Neural progenitor cell (in vitro differentiated cells): ENCODE results near the gene CDKL5. TPM values are rescaled to one million over a fixed set of nuclear protein-coding genes. Genes with fewer than 3 reads are reported as not detected.

Experiments
- DNase-seq: peaks from one replicate; pipeline ENCODE4 v3.0.0-alpha.2; 2016; ENCODE audit warnings: low spot score
- H2AFZ ChIP-seq: fragments of 200-600 bp; sonication (generic); replicated peaks from 2 replicates; pipeline ENCODE4 v1.6.1; 2016; ENCODE audit warnings: antibody characterized with exemption
- H3F3A ChIP-seq: fragments of 200-600 bp; sonication (generic); 2 replicates; pipeline ENCODE4 v1.6.1; 2016; ENCODE audit warnings: antibody characterized with exemption, low read depth
- H3K27ac ChIP-seq: fragments of 200-600 bp; sonication (generic); 2 replicates; pipeline ENCODE4 v1.5.1; 2016; ENCODE audit warnings: mild to moderate bottlenecking
- H3K27me3 ChIP-seq: fragments of 200-600 bp; sonication (generic); 2 replicates; pipeline ENCODE4 v1.6.1; 2016; ENCODE audit warnings: mild to moderate bottlenecking, moderate library complexity
- H3K36me3 ChIP-seq: fragments of 200-600 bp; sonication (generic); 2 replicates; pipeline ENCODE4 v1.5.1; 2016
- H3K4me1 ChIP-seq: fragments of 200-600 bp; sonication (generic); 2 replicates; pipeline ENCODE4 v1.6.1; 2016; ENCODE audit warnings: mixed run types
- H3K4me2 ChIP-seq: fragments of 200-600 bp; sonication (generic); 2 replicates; pipeline ENCODE4 v1.6.1; 2016
- H3K4me3 ChIP-seq: fragments of 200-600 bp; sonication (generic); 2 replicates; pipeline ENCODE4 v1.5.1; 2016
- H3K79me2 ChIP-seq: fragments of 200-600 bp; sonication (generic); 2 replicates; pipeline ENCODE4 v1.6.1; 2016; ENCODE audit warnings: low read depth
- H3K9ac ChIP-seq: fragments of 200-600 bp; sonication (generic); 2 replicates; pipeline ENCODE4 v1.6.1; 2016
- H3K9me3 ChIP-seq: fragments of 200-600 bp; sonication (generic); 2 replicates; pipeline ENCODE4 v1.5.1; 2016; ENCODE audit warnings: low read depth
- H4K20me1 ChIP-seq: fragments of 200-600 bp; sonication (generic); 2 replicates; pipeline ENCODE4 v1.6.1; 2016; ENCODE audit warnings: low read depth
- H3K27ac Mint-ChIP-seq: 3 replicates; pipeline ENCODE4 v1.8.0; 2021; ENCODE audit warnings: mixed read lengths
- H3K27me3 Mint-ChIP-seq: 2 replicates; pipeline ENCODE4 v1.8.0; 2022; ENCODE audit warnings: low read depth, mild to moderate bottlenecking, inconsistent platforms, moderate library complexity, mixed read lengths; ENCODE audit not compliant: insufficient read depth
- H3K36me3 Mint-ChIP-seq: 3 replicates; pipeline ENCODE4 v1.8.0; 2021; ENCODE audit warnings: mixed read lengths
- H3K4me1 Mint-ChIP-seq: 3 replicates; pipeline ENCODE4 v1.8.0; 2021; ENCODE audit warnings: mixed read lengths
- H3K4me3 Mint-ChIP-seq: 3 replicates; pipeline ENCODE4 v1.8.0; 2021; ENCODE audit warnings: mild to moderate bottlenecking, moderate library complexity, mixed read lengths
- H3K9me3 Mint-ChIP-seq: 3 replicates; pipeline ENCODE4 v1.8.0; 2020; ENCODE audit warnings: mixed read lengths
- EZH2 ChIP-seq: fragments of 200-600 bp; sonication (generic); IDR thresholded peaks from 2 replicates; pipeline ENCODE4 v1.6.1; 2017; ENCODE audit warnings: antibody characterized with exemption, mild to moderate bottlenecking, moderate library complexity
- EZH2phosphoT487 ChIP-seq: fragments of 200-600 bp; sonication (generic); IDR thresholded peaks from 2 replicates; pipeline ENCODE4 v1.6.1; 2017; ENCODE audit warnings: antibody characterized with exemption
- total RNA-seq: library from RNA; depleted of rRNA; stranded (reverse); fragments of >200 nt; gene quantifications from 2 replicates; pipeline ENCODE4 v1.2.3, GENCODE V29; 2015; ENCODE audit warnings: low replicate concordance
- TF ChIP-seq, protein P1 (sequence below): fragments of 200-600 bp; sonication (generic); IDR thresholded peaks from 2 replicates; pipeline ENCODE4 v1.5.1; 2017; ENCODE audit warnings: antibody characterized with exemption, mild to moderate bottlenecking

The CDKL5 gene
- total RNA-seq, 1 donor from 2014 or later: 8.6 TPM

DNA sequence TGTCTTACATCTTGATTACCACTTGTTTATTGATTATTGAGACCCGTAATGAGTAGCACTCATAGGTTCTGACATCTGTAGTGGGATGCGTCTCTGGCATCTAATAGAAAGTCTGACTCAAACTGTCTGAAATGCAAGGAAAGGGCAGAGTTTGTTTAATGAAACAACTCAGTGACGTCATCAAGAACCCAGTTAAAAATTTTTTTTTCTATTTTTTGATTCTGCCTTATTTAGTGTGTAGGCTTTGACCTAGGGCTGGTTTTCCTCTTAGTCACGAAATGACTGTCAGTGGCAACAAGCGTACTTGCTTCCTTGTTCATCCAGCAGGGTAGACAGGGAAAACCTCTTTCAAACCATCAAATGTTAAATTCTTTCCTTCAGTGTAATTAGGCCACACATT is 3.1 kb upstream of the CDKL5 start:
- Mint-ChIP-seq H3K36me3 (no peaks in the 10 kb centered on the region), H3K27ac (no peak overlapping the region), H3K27me3 (peaks cover 8% of the 10 kb centered on the region), H3K4me1 (peaks cover 2% of the 10 kb centered on the region), H3K9me3 (peaks cover 2% of the 10 kb centered on the region), H3K4me3 (no peak overlapping the region)
- Histone ChIP-seq H3K9ac (no peak overlapping the region), H3K79me2 (peaks cover 10% of the 10 kb centered on the region), H3K36me3 (no peaks in the 10 kb centered on the region), H3F3A (peaks cover 15% of the 10 kb centered on the region), H2AFZ (no peak overlapping the region), H3K9me3 (peaks cover under 1% of the 10 kb centered on the region), H3K27me3 (peaks cover 10% of the 10 kb centered on the region), H3K4me2 (no peak overlapping the region), H3K4me3 (no peak overlapping the region), H4K20me1 (peaks cover 12% of the 10 kb centered on the region), H3K27ac (no peak overlapping the region), H3K4me1 (peaks cover 9% of the 10 kb centered on the region)
- DNase-seq: no peak
- no peak for TF ChIP-seq EZH2phosphoT487
- TF ChIP-seq EZH2: no peak

DNA sequence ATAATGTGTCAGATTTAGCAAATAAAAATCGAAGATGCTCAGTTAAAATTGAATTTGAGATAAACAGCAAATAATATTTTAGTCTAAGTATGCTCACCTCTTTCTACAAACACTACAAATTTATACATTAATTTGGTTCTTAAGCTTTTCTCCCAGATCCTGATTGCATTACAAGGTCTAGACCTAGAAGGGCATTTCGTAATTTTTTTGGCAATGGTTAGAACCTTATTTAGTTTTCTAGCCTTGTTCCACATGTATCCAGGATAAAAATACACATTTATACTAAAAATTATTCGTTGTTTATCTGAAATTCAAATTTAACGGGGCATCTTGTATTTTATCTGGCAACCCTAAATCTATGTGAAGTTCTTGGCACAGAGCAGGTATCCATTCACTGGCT is 2.5 kb upstream of the CDKL5 start:
- no peak overlapping the region for H3K27ac Mint-ChIP-seq
- peaks cover 15% of the 10 kb centered on the region for H3F3A ChIP-seq
- H3K36me3 Mint-ChIP-seq: no peaks in the 10 kb centered on the region
- H3K9me3 ChIP-seq: peaks cover 6% of the 10 kb centered on the region
- no peak overlapping the region for H3K4me2 ChIP-seq
- peaks cover 8% of the 10 kb centered on the region for H3K27me3 Mint-ChIP-seq
- no peaks in the 10 kb centered on the region for H3K36me3 ChIP-seq
- H3K79me2 ChIP-seq: peaks cover 15% of the 10 kb centered on the region
- H3K27ac ChIP-seq: no peak overlapping the region
- H2AFZ ChIP-seq: no peak overlapping the region
- peaks cover 15% of the 10 kb centered on the region for H3K4me1 ChIP-seq
- TF ChIP-seq, protein P1, sequence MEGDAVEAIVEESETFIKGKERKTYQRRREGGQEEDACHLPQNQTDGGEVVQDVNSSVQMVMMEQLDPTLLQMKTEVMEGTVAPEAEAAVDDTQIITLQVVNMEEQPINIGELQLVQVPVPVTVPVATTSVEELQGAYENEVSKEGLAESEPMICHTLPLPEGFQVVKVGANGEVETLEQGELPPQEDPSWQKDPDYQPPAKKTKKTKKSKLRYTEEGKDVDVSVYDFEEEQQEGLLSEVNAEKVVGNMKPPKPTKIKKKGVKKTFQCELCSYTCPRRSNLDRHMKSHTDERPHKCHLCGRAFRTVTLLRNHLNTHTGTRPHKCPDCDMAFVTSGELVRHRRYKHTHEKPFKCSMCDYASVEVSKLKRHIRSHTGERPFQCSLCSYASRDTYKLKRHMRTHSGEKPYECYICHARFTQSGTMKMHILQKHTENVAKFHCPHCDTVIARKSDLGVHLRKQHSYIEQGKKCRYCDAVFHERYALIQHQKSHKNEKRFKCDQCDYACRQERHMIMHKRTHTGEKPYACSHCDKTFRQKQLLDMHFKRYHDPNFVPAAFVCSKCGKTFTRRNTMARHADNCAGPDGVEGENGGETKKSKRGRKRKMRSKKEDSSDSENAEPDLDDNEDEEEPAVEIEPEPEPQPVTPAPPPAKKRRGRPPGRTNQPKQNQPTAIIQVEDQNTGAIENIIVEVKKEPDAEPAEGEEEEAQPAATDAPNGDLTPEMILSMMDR: no peak
- TF ChIP-seq EZH2 (no peak), EZH2phosphoT487 (no peak)
- H3K4me1 Mint-ChIP-seq: peaks cover 2% of the 10 kb centered on the region
- peaks cover 17% of the 10 kb centered on the region for H4K20me1 ChIP-seq
- H3K4me3 Mint-ChIP-seq: no peak overlapping the region
- peaks cover 10% of the 10 kb centered on the region for H3K27me3 ChIP-seq
- no peak overlapping the region for H3K9ac ChIP-seq
- DNase-seq: no peak
- peaks cover 2% of the 10 kb centered on the region for H3K9me3 Mint-ChIP-seq
- no peak overlapping the region for H3K4me3 ChIP-seq

DNA sequence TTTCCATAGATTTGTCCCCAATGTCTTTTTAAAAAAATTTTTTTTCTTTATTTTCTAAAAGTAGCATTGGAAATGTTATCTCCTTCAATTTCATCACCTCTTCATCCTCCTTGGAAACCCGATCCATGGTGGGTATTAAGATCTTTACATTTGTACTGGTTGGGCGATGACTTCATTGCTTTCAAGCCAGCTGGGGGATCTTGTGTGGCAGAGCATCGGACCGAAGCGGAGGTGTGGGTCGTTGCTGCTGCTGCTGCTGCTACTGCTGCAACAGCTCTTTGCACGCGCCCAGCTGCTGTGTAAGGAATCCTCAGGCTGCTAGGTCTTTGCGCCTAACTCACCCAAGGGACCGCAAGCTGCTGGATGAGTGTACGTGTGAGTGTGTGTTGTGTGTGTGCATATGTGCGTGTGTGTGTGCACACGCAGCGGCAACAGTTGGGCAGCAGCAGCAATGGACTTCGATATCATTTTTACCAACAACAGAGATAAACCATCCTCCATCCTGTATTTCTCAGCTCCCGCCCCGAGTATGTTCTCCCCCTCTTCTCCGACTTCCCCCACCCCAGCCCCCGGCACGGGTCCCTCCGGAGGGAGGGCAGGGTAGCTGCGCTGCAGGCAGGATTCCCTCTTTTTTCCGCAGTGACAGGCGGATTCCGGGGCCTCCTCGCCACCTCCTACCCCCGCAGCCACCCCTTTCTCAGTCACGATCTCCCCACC is 768 bp upstream of the CDKL5 start:
- peaks cover 2% of the 10 kb centered on the region for H3K4me1 Mint-ChIP-seq
- peaks cover 2% of the 10 kb centered on the region for H3K9me3 Mint-ChIP-seq

More for the DNA sequence above, 768 bp upstream of the CDKL5 start:
- H4K20me1 ChIP-seq: peaks cover 31% of the 10 kb centered on the region
- Mint-ChIP-seq H3K4me3 (peak overlapping the region; percentile 93), H3K27ac (peak overlapping the region; percentile 10), H3K27me3 (peaks cover 8% of the 10 kb centered on the region), H3K36me3 (no peaks in the 10 kb centered on the region)
- H3K4me2 ChIP-seq: peak overlapping the region; percentile 78
- peaks cover 22% of the 10 kb centered on the region for H3K4me1 ChIP-seq
- H3K27ac ChIP-seq: no peak overlapping the region
- DNase-seq: peak; percentile 69
- H3F3A ChIP-seq: peaks cover 15% of the 10 kb centered on the region
- peaks cover 7% of the 10 kb centered on the region for H3K9me3 ChIP-seq
- peaks cover 10% of the 10 kb centered on the region for H3K27me3 ChIP-seq
- peak overlapping the region; percentile 80 for H3K4me3 ChIP-seq
- H3K9ac ChIP-seq: no peak overlapping the region
- no peak for TF ChIP-seq EZH2
- TF ChIP-seq EZH2phosphoT487: no peak
- TF ChIP-seq, protein P1: no peak
- peaks cover 33% of the 10 kb centered on the region for H3K79me2 ChIP-seq
- peak overlapping the region; percentile 76 for H2AFZ ChIP-seq
- no peaks in the 10 kb centered on the region for H3K36me3 ChIP-seq
